NCI-H460 (cell line): ENCODE results near the gene C2. TPM values are rescaled to one million over a fixed set of nuclear protein-coding genes. Genes with fewer than 3 reads are reported as not detected.
A peak's percentile ranks its signal among the peaks of the same experiment; 100 is the strongest.
"Not testable (repeated sequence)": the region's sequence is repeated elsewhere in the genome, so short reads cannot be mapped to it uniquely, and the experiment has no call there.

Experiments
- DNase-seq: peaks from one replicate; pipeline ENCODE4 v3.0.0-alpha.2; 2016; ENCODE audit warnings: low read depth; ENCODE audit errors: extremely low read depth
- total RNA-seq: library from RNA; depleted of rRNA; stranded (reverse); fragments of >200 nt; shearing (Covaris generic); gene quantifications from 2 replicates; pipeline ENCODE4 v1.2.3, GENCODE V29; 2014

The C2 gene
- total RNA-seq, 1 experiment from 2014 or later = 0.20 TPM

GRCh38 chr6:31920811-31921210 is 6.7 kb upstream of the C2 start:
- DNase-seq = no peak

- DNase-seq = no peak
Measured at GRCh38 chr6:31922942-31923341, 4.6 kb upstream of the C2 start.

GRCh38 chr6:31927863-31928671 is 550 bp downstream of the C2 start:
- no peak for DNase-seq

- no peak for DNase-seq
Measured at GRCh38 chr6:31928672-31928939, 1.1 kb downstream of the C2 start.

GRCh38 chr6:31930962-31931361 is 3.4 kb downstream of the C2 start:
- DNase-seq = no peak

- DNase-seq = not testable (repeated sequence)
Measured at GRCh38 chr6:31932137-31932536, 4.6 kb downstream of the C2 start.

GRCh38 chr6:31933537-31933936 is 6.0 kb downstream of the C2 start:
- DNase-seq = no peak

GRCh38 chr6:31935021-31935420 is 7.5 kb downstream of the C2 start:
- no peak for DNase-seq

- no peak for DNase-seq
Measured at GRCh38 chr6:31935823-31936222, 8.3 kb downstream of the C2 start.

GRCh38 chr6:31940256-31940664 is 12.7 kb downstream of the C2 start:
- DNase-seq = no peak

GRCh38 chr6:31943742-31944141 is 16.2 kb downstream of the C2 start:
- DNase-seq = no peak

- DNase-seq = no peak
Measured at GRCh38 chr6:31945154-31945506, 17.6 kb downstream of the C2 start.

- no peak for DNase-seq
Measured at GRCh38 chr6:31945507-31946369, 18.2 kb downstream of the C2 start, which contains the start of gene CFB. Gene CFB (plus strand): TSS chr6:31946095. CDS start chr6:31946222, 127 bp downstream.

- no peak for DNase-seq
Measured at GRCh38 chr6:31946370-31946885, 18.9 kb downstream of the C2 start.

- DNase-seq = no peak
Measured at GRCh38 chr6:31947070-31947675, 19.7 kb downstream of the C2 start.

- DNase-seq = no peak
Measured at GRCh38 chr6:31947864-31948263, 20.3 kb downstream of the C2 start.

GRCh38 chr6:31948306-31948705 is 20.8 kb downstream of the C2 start:
- no peak for DNase-seq

GRCh38 chr6:31948753-31949413 is 21.4 kb downstream of the C2 start:
- DNase-seq = peak; percentile 18

- no peak for DNase-seq
Measured at GRCh38 chr6:31949926-31950548, 22.5 kb downstream of the C2 start.

- peak; percentile 40 for DNase-seq
Measured at GRCh38 chr6:31952140-31952805, 24.8 kb downstream of the C2 start.
